DMS53 treated with DMSO at 0.1 percent for 48 hours (cell line): ENCODE results near the gene NOD1.

Experiments used
- DNase-seq: peaks from one replicate; lab custom pipeline; 2025; ENCODE audit not compliant: unreplicated experiment; lab: John Stamatoyannopoulos, UW

Gene NOD1

DNA sequence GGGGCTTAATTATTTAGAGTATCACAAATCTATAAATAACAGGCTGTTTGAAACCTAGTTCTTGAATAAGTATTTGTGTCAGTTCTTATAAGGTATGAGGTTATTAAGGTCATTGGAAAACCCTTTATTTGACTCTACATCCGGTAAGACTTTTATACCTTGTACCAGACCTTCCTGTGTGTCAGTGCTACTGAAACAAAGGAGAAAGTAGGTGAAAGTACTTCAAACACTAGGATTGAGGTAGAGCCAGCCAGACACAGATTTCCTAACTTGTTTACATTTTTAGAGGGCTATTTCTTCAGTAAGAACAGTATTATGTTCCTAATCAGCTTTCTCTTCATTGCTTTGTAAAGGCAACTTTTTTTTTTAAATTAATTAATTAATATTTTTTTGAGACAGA is 100.3 kb downstream of the NOD1 start:
- no peak for DNase-seq
